Right forelimb (tissue), 1 donor: ENCODE results near the gene BCKDK.

Experiments
- DNase-seq: peaks from one replicate; pipeline ENCODE4 v3.0.0-alpha.2; 2018

Gene BCKDK

GRCh38 chr16:31108035-31108793 lies at the start of gene BCKDK:
BCKDK (plus strand) TSS chr16:31108386; CDS start chr16:31109224, 838 bp downstream.
- peak; percentile 81 for DNase-seq

GRCh38 chr16:31061126-31061812 lies 46.9 kb upstream of the BCKDK start:
- DNase-seq = no peak

- no peak for DNase-seq
Measured at GRCh38 chr16:31061813-31062440, 46.3 kb upstream of the BCKDK start.

- DNase-seq = no peak
Measured at GRCh38 chr16:31063495-31063842, 44.7 kb upstream of the BCKDK start.

GRCh38 chr16:31063843-31064611 lies 44.2 kb upstream of the BCKDK start:
- DNase-seq = no peak

GRCh38 chr16:31064882-31065461 lies 43.2 kb upstream of the BCKDK start:
- peak; percentile 86 for DNase-seq

- no peak for DNase-seq
Measured at GRCh38 chr16:31067342-31067741, 40.8 kb upstream of the BCKDK start.

GRCh38 chr16:31071861-31072260 lies 36.3 kb upstream of the BCKDK start:
- DNase-seq = no peak

GRCh38 chr16:31072540-31073141 lies 35.5 kb upstream of the BCKDK start:
- DNase-seq = no peak

- DNase-seq = peak; percentile 96
Measured at GRCh38 chr16:31073142-31073969, 34.8 kb upstream of the BCKDK start.

- DNase-seq = peak; percentile 97
Measured at GRCh38 chr16:31073970-31074813, 34.0 kb upstream of the BCKDK start, which contains the start of the genes ZNF646 and ZNF668. ZNF646 (plus strand) TSS chr16:31074422; CDS start chr16:31076325, 1,903 bp downstream. ZNF668 (minus strand) TSS chr16:31074240; CDS start chr16:31064459, 9,781 bp downstream.

- no peak for DNase-seq
Measured at GRCh38 chr16:31074814-31075183, 33.4 kb upstream of the BCKDK start.

- DNase-seq = no peak
Measured at GRCh38 chr16:31076319-31076718, 31.9 kb upstream of the BCKDK start.

GRCh38 chr16:31077024-31077423 lies 31.2 kb upstream of the BCKDK start:
- DNase-seq = no peak

- no peak for DNase-seq
Measured at GRCh38 chr16:31077592-31078396, 30.4 kb upstream of the BCKDK start.

GRCh38 chr16:31078597-31079341 lies 29.4 kb upstream of the BCKDK start:
- no peak for DNase-seq

- no peak for DNase-seq
Measured at GRCh38 chr16:31079342-31079944, 28.7 kb upstream of the BCKDK start.

GRCh38 chr16:31080035-31080629 lies 28.1 kb upstream of the BCKDK start:
- no peak for DNase-seq
